Glomerular visceral epithelial cell (primary cell): ENCODE data around the gene ZC3H18.

Experiments used
- DNase-seq: peaks from one replicate; pipeline ENCODE4 v3.0.0-alpha.2; 2016; ENCODE audit errors: extremely low spot score

Gene ZC3H18

DNA sequence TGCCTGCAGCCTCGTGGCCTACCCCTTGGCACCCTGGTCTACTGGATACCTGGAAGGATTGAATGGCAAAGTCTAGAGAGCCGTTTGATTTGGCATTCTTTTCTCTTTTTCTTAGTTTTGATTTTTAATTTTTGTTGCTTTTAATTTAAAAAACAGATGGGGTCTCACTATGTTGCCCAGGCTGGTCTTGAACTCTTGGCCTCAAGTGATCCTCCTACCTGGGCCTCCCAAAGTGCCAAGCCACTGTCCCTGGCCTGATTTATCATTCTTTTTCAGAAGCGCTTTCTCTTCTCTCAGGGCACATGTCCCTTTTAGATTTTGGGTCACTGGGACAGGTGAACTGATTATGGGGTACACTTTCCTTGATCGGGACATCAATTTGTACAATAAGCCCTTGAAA is 10.8 kb downstream of the ZC3H18 start:
- no peak for DNase-seq

DNA sequence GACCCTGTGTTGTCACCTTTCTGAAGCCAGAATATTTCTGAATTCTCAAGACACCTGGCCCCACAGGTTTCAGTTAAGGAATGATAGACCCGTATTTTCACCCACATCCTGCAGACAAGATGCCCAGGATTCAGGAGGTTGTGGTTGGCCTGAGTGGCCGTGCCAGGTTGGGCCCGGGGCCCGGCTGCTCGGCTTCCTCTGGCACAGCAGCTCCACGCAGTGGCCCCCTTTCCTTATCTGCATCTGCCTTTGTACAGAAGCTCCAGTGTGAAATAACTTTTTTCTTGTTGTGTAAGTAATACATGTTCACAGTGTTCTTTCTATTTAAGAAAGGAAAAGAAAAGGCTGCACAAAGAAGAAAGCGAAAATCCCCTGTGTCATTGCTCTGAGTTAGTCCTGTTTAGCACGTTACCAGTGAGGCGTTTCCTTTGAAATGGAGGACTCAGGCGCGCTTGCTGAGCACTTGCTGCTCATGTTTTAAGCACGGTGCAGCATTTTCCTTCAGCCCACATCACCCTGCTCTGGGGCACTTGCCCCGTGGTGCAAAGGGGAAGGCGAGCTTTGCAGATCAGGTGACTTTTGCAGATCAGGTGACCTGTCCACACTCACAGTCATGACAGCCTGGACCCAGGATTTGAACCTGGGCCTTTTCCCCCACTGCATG is 12.8 kb downstream of the ZC3H18 start:
- DNase-seq = no peak

DNA sequence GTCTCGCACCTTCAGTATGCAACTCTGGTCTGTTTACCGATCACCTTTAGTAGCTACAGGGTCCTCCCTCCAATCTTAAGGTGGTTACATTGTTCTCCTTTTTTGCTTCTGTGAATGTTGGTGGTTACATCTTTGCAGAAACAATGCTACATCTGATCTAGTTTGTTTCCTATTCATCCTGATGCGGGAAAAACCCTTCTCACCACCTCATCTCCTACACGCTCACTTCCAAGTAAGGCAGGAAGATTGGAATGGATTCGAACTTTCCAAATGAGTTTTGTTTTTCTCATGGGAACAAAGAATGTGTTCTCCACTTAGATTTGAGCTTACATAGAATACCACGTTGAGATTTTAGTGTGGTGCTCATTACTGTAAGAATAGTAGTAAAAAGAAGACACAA is 14.5 kb downstream of the ZC3H18 start:
- no peak for DNase-seq

GRCh38 chr16:88585269-88585668 is 15.1 kb downstream of the ZC3H18 start:
- no peak for DNase-seq

DNA sequence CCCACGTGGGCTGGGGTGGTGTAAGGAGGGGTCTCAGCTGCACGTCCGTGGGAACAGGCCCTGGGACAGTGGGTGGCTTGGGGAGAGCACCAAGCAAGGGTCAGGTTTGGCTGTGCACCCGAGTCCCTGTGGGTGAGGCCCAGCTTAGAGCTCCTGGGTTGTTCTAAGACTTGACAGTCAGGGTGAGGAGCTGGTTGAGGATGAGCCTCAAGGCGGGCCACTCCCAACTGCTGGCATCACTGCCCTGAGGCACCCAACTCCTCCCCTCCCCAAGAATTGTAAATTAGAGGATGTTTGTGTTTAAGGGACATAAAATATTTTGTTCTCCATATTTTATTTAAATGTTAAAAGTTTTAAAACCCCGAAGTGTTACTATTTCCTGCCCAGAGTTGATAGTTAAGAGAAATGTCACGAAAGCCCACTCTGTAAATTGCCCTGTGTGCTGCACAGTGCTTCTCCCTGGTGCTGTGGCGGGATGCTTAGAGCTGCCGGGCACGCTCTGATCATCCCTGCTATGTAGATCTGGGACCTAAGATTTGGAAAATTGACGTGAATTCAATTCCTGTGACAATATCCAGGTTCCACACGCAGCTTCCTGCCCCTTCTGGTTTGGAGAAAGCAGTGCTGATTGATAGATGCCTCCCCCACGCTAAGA is 15.9 kb downstream of the ZC3H18 start:
- no peak for DNase-seq

DNA sequence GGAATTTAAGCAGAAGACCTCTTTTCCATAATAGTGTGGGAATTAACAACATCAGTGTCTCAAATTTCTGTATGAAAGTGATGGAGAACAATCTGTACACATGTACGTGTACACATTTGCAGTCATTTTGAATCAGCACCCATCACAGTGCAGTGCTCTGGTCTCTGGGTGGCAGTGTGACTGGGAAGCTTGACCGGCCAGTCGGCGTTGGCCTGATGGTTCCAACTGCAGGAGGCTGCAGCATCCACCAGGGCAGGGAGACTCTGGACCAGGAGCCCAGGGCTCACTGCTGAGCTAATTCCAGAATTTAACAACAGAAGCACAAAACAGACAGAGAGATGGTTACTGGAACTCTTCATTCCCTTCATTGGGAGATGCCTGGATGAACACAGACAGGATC is 17.9 kb downstream of the ZC3H18 start:
- DNase-seq = no peak

DNA sequence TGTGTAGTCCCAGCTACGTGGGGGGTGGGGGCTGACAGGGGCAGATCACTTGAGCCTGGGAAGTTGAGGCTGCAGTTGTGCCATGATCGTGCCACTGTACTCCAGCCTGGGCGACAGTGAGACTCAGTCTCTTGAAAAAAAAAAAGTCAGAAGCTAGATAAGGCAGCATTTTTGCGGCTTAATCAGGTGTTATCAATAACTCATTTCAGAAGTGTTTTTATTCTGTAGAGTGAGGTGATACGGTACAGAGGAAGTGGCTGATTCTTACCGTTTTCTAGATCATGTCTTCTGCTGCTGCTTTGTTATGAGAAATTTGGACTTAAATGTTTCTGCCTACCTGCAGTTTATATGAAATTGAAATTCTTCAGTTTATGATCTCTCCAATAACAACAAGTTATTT is 18.6 kb downstream of the ZC3H18 start:
- DNase-seq = no peak

DNA sequence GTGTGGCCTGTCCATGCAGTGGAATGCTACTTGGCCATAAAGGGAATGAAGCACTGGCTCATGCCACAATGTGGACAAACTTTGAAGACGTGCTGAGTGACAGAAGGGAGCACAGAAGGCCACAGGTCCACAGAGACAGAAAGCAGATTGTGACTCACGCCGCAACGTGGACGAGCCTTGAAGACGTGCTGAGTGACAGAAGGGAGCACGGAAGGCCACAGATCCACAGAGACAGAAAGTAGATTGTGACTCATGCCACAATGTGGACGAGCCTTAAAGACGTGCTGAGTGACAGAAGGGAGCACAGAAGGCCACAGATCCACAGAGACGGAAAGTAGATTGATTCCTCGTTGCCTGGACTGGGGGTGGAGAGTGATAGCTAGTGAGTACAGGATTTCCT is 19.2 kb downstream of the ZC3H18 start:
- no peak for DNase-seq

- no peak for DNase-seq
These were observed 21.4 kb downstream of the ZC3H18 start for GRCh38 chr16:88591577-88592021.

DNA sequence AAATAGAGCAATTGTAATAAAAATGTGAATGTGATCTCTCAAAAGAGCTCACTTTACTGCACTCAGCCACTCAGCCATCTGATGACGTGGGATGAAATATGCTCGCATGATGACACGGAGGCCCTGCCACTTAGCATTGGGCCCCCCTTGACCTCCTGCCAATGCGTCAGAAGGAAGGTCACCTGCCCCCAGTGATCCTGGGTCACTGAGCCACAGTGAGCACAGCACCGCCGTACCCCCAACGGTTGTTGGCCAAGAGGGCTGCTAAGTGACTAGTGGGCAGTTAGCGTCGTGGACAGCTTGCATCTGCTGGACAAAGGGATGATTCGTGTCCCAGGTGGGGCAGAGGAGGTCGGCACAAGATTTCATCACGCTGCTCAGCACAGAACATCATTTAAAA is 22.9 kb downstream of the ZC3H18 start:
- no peak for DNase-seq

- no peak for DNase-seq
These were observed 23.3 kb downstream of the ZC3H18 start for GRCh38 chr16:88593489-88593888.

DNA sequence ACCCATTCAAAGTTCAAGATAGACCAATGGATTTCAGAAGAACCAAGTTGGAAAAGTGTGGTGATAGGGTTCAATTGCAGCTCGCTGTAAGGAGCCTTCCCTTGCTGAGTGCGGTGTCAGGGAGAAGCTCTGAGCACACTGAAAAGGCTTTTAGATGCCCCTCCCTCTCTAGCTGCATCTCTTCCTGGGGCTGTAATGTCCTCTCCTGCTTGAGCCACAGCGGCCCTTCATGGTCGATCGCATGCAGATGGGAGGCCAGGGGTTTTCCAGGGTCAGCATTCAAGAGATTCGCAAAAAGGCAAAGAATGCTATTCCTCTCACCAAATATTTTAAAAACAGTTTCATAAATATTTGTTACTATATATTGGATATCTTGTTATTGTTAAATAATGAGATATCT is 23.7 kb downstream of the ZC3H18 start:
- no peak for DNase-seq

DNA sequence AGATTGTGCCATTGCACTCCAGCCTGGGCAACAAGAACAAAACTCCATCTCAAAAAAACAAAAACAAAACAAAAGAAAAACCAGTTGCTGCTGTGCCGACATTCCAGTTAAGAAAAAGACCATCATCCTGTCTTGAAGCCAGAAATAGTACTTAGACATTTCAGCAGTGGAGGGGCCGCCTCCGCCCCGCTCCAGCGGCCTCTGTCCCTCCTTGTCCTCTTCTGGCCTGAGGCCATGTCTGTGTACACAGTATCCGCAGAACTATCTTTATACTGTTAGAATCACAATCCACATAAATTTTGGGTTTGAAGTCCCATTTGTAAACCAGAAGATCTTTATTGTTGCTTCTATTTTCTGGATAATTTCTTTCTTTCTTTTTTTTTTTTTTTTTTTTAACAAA is 24.9 kb downstream of the ZC3H18 start:
- no peak for DNase-seq

- no peak for DNase-seq
These were observed 25.7 kb downstream of the ZC3H18 start for GRCh38 chr16:88595921-88596320.

GRCh38 chr16:88596483-88596882 is 26.3 kb downstream of the ZC3H18 start:
- no peak for DNase-seq

DNA sequence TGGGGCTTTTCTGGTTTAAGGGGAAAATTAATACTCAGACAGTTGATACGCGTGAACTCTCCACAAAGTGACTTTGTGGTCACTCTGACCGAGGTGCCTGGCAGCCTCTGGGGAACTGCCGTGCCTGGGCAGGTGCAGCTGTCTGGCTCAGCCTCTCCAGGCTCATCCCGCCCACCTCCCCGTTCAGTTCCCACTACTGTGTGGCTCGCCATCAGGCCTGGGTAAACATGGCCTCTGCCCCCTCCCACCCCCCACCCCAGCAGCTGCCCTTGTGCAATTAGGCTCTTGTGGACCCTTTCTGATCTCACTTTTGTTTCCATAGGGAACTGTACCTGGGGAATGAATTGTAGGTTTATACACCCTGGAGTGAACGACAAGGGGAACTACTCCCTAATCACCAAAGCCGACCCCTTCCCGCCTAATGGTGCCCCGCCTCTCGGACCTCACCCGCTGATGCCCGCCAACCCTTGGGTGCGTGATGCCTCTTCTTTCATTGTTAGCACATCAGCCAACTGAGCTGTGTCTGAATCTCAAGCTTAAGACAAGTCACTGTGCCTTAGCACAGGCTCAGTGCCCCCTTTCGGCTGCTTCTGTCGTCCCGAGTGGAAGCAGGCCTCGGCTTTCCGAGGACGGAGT is 27.8 kb downstream of the ZC3H18 start:
- DNase-seq = no peak

- no peak for DNase-seq
These were observed 29.0 kb downstream of the ZC3H18 start for GRCh38 chr16:88599092-88599733.

DNA sequence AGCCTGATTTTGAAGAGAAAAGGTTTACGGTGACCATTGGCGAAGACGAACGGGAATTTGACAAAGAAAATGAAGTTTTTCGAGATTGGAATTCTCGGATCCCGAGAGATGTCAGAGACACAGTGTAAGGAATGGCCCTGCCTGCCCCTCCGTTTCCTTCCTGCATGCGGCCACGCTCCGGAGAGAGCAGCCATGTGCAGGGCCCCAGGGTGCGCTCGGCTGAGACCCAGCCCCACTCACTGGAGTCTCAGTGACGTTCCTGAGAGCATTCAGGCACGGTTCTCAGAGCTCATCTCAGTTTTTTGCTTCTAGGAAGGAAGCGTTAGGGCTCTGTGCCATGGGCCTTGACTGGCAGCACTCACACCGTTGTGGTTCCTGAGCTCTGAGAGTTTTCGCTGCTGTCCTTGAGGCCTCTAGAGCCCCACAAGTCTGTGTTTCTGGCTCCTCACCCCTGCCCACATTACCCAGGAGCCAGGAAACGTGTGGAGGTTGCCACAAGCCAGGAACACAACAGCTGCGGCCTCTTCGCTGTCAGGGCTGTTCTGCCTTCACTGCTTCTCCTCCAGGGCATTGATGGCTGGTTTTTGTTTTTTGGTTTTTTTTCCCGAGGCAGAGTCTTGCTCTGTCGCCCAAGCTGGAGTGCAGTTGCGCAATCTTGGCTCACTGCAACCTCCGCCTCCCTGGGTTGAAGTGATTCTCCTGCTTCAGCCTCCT is 29.8 kb downstream of the ZC3H18 start:
- DNase-seq = no peak

GRCh38 chr16:88600539-88600896 is 30.3 kb downstream of the ZC3H18 start:
- DNase-seq = no peak

DNA sequence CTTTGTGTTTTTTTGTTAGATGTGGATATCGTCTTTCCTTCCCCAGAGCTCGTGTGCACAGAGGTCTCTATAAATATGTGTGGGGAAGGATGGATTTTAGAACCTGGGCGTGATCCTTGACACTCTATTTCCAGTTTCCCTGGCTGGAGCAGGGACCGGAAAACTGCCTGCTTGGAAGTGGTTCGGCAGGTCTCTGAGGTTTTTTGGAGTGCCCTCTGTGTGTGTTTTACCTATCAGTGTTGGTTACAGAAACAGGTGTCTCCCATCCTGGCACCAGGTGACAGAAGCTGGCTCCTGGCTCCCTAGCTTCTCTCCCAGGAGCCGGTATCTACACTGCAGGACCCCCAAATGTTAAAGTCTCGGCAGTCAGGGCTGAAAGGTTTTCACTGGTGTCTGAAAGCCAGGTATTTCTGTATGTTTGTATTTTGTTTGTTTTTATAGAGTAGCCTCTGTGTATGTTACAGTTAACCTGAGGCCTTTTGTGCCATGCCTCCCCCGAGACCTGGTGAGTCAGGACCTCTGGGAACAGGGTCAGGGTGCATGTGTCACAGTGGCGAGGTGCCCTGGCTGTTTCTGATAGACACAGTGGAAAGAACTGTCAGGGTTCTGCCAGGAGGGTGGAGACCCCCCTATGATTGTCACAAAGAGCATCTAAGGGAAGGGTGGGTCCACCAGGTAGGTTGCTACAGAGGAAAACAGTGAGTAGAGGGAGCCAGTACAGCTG is 31.3 kb downstream of the ZC3H18 start:
- DNase-seq = no peak

- DNase-seq = no peak
These were observed 31.9 kb downstream of the ZC3H18 start for GRCh38 chr16:88602091-88602490.
